Upper lobe of left lung (tissue), 6 donors: ENCODE measurements around the gene ABT1. TPM values are rescaled to one million over a fixed set of nuclear protein-coding genes. Genes with fewer than 3 reads are reported as not detected.
"Not testable (repeated sequence)": the region's sequence is repeated elsewhere in the genome, so short reads cannot be mapped to it uniquely, and the experiment has no call there.

ENCODE experiments used
- ATAC-seq, 2 donors: fragments of 200-7000 bp; cut with Tn5 transposase; one replicate each; pipeline ENCODE4 v1.9.1; 2022; ENCODE audit warnings: mild to moderate bottlenecking in 2 of 2, moderate library complexity in 2 of 2; ENCODE audit not compliant: low FRiP score in 2 of 2
- DNase-seq, 2 donors: peaks; one replicate each; pipeline ENCODE4 v3.0.0-alpha.2; 2019 to 2020
- H3K27ac ChIP-seq, 4 donors: fragments of 200-600 bp; sonication (generic); one replicate each; pipeline ENCODE4 v1.5.1; 2016 to 2019
- H3K27me3 ChIP-seq, 4 donors: fragments of 200-600 bp; sonication (generic); one replicate each; pipeline ENCODE4 v1.5.1; 2017 to 2019
- H3K36me3 ChIP-seq, 4 donors: fragments of 200-600 bp; sonication (generic); one replicate each; pipeline ENCODE4 v1.5.1; 2016 to 2019
- H3K4me1 ChIP-seq, 4 donors: fragments of 200-600 bp; sonication (generic); one replicate each; pipeline ENCODE4 v1.5.1; 2018 to 2019
- H3K4me3 ChIP-seq, 4 donors: fragments of 200-600 bp; sonication (generic); one replicate each; pipeline ENCODE4 v1.5.1; 2017 to 2019; ENCODE audit warnings: mild to moderate bottlenecking in 2 of 4, moderate library complexity in 1 of 4
- H3K9me3 ChIP-seq, 4 donors: fragments of 200-600 bp; sonication (generic); one replicate each; pipeline ENCODE4 v1.5.1; 2018 to 2019
- EP300 ChIP-seq, 4 donors: sonication (generic); formaldehyde crosslinking; IDR thresholded peaks; one replicate each; pipeline ENCODE4 v1.5.1; 2017; ENCODE audit warnings: antibody characterized with exemption in 4 of 4, control low read depth in 2 of 4
- POLR2A ChIP-seq, 4 donors: fragments of 450-650 bp; IDR thresholded peaks; one replicate each; pipeline ENCODE4 v1.5.1; 2016 to 2017; ENCODE audit warnings: antibody characterized with exemption in 4 of 4, mild to moderate bottlenecking in 2 of 4
- POLR2AphosphoS5 ChIP-seq, 2 donors: sonication (generic); formaldehyde crosslinking; IDR thresholded peaks; one replicate each; pipeline ENCODE4 v1.5.1; 2017; ENCODE audit warnings: antibody characterized with exemption in 2 of 2
- whole genome bisulfite sequencing, 2 donors: methylation state at CpG; one replicate each; pipeline ENCODE4 v1.1.5; 2017 to 2018; 5-methylcytosine and 5-hydroxymethylcytosine counted together
- total RNA-seq, 6 donors: library from RNA; depleted of rRNA in 4 of 6; stranded (reverse); fragments of >200 nt in 4 of 6; gene quantifications; one replicate each; pipeline versions ENCODE4 v1.1.0 to v1.2.1, GENCODE V29; 2016 to 2021
- TF ChIP-seq, protein P1 (sequence below), 6 experiments: fragments of 450-650 bp in 4 of 6; fragments of 200-600 bp in 2 of 6; sonication (generic) in 2 of 6; IDR thresholded peaks; one replicate each; pipeline ENCODE4 v1.5.1; 2016 to 2019; ENCODE audit warnings: antibody characterized with exemption in 6 of 6
- donor health status: DM: no; HTN: no; CAD: no; lungs with moderate emphysema.
- donor health status: DM: no; HTN: yes; CAD: no; lungs with severe emphysema.

The ABT1 gene
- total RNA-seq: 10 to 100 TPM in 4 of 6 donors, 1 to 10 TPM in 2; 6.3 to 22.5 (median 15.4) TPM

DNA sequence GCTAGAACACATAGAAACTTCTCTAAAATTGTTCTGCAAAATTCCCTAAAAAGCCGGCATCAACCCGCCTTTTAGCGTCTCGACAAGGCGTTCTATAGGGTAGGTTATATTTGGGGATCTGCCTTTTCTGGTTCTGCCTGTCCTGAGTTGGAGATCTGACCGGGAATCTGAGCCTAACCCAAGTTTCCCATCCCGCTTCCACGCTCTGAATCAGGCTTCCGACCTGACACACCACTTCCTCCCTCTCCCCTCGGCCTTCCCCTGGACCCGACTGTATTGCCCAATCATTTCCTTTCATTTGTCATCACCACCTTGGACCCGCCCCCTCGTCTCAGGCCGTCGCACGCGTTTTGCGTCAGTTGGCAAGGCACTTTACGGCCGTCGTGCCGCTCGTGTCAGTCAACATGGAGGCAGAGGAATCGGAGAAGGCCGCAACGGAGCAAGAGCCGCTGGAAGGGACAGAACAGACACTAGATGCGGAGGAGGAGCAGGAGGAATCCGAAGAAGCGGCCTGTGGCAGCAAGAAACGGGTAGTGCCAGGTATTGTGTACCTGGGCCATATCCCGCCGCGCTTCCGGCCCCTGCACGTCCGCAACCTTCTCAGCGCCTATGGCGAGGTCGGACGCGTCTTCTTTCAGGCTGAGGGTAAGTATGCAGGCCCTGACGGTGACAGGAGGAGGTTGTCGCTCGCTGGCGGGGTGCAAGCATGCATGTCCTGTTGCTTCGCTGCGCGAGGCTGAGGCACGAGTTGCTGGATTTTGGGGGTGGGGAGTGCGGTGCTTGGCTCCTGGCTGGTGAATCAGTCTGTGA is at the start of gene ABT1:
ABT1 (plus strand) TSS at position 375 of the 810 bp plus-strand sequence; CDS start at position 405, 30 bp downstream.
- peak within 1 kb of the TSS; percentile 81 to 94 (median 90) for H3K4me3 ChIP-seq
- ATAC-seq (peak; percentile 97), DNase-seq (peak; percentile 96 to 97)
- 0% methylated on average over 28 to 49 of the region's 51 CpGs for WGBS, 2 donors
- no peaks in the 10 kb centered on the region for H3K9me3 ChIP-seq
- no peak for TF ChIP-seq EP300 (IDR thresholded peaks at IDR 0.05)
- TF ChIP-seq, protein P1, sequence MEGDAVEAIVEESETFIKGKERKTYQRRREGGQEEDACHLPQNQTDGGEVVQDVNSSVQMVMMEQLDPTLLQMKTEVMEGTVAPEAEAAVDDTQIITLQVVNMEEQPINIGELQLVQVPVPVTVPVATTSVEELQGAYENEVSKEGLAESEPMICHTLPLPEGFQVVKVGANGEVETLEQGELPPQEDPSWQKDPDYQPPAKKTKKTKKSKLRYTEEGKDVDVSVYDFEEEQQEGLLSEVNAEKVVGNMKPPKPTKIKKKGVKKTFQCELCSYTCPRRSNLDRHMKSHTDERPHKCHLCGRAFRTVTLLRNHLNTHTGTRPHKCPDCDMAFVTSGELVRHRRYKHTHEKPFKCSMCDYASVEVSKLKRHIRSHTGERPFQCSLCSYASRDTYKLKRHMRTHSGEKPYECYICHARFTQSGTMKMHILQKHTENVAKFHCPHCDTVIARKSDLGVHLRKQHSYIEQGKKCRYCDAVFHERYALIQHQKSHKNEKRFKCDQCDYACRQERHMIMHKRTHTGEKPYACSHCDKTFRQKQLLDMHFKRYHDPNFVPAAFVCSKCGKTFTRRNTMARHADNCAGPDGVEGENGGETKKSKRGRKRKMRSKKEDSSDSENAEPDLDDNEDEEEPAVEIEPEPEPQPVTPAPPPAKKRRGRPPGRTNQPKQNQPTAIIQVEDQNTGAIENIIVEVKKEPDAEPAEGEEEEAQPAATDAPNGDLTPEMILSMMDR (IDR thresholded peaks at IDR 0.05): peak in 2 of 6 experiments; percentile 24 to 45
- peak; percentile 99 to 100 for TF ChIP-seq POLR2AphosphoS5 (IDR thresholded peaks at IDR 0.05)
- peak in 3 of 4 donors; percentile 59 to 88 (median 73) for TF ChIP-seq POLR2A (IDR thresholded peaks at IDR 0.05)
- peaks cover 10 to 36% (median 17%) of the 10 kb centered on the region in 4 donors for H3K4me1 ChIP-seq
- peaks cover 0 to 14% (median 0%) of the 10 kb centered on the region in 4 donors for H3K27me3 ChIP-seq
- peaks cover 4 to 27% (median 20%) of the 10 kb centered on the region in 4 donors for H3K36me3 ChIP-seq
- H3K27ac ChIP-seq: peak within 1 kb of the TSS; percentile 85 to 95 (median 91)

DNA sequence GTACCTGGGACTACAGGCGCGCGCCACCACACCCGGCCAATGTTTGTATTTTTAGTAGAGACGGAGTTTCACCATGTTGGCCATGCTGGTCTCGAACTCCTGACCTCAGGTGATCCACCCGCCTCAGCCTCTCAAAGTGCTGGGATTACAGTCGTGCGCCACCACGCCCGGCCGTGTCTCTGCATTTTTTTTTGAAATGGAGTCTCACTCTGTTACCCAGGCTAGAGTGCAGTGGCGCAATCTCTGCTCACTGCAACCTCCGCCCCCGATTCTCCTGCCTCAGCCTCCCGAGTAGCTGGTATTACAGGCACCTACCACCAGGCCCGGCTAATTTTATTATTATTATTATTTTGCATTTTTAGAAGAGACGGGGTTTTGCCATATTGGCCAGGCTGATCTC is 49.4 kb upstream of the ABT1 start:
- not testable (repeated sequence) for DNase-seq, H3K9me3 ChIP-seq, H3K27ac ChIP-seq, H3K27me3 ChIP-seq, ATAC-seq, H3K4me3 ChIP-seq
- peaks cover 0 to 33% (median 7%) of the 10 kb centered on the region in 4 donors for H3K36me3 ChIP-seq
- 93 to 95% methylated on average over 18 of the region's 18 CpGs for WGBS, 2 donors
- peaks cover 7 to 13% (median 9%) of the 10 kb centered on the region in 4 donors for H3K4me1 ChIP-seq

GRCh38 chr6:26550250-26550993 is 46.3 kb upstream of the ABT1 start:
- peak overlapping the region in 2 of 4 donors; percentile 23 to 62 for H3K27ac ChIP-seq

GRCh38 chr6:26552205-26552604 is 44.5 kb upstream of the ABT1 start:
- peaks cover 15 to 24% (median 22%) of the 10 kb centered on the region in 4 donors for H3K4me1 ChIP-seq
- H3K4me3 ChIP-seq: no peak overlapping the region
- H3K27ac ChIP-seq: no peak overlapping the region
- DNase-seq (no peak), ATAC-seq (no peak)
- TF ChIP-seq POLR2AphosphoS5 (IDR thresholded peaks at IDR 0.05) (no peak), POLR2A (IDR thresholded peaks at IDR 0.05) (no peak), EP300 (IDR thresholded peaks at IDR 0.05) (no peak)
- TF ChIP-seq, protein P1 (IDR thresholded peaks at IDR 0.05): no peak
- no peaks in the 10 kb centered on the region for H3K27me3 ChIP-seq
- no peaks in the 10 kb centered on the region for H3K36me3 ChIP-seq
- H3K9me3 ChIP-seq: no peaks in the 10 kb centered on the region
- WGBS, 2 donors: 87 to 92% methylated on average over 10 of the region's 10 CpGs

More at GRCh38 chr6:26550250-26550993, 46.3 kb upstream of the ABT1 start:
- Histone ChIP-seq H3K27me3 (no peaks in the 10 kb centered on the region), H3K9me3 (no peaks in the 10 kb centered on the region), H3K36me3 (peaks cover 0 to 11% (median 3%) of the 10 kb centered on the region in 4 donors), H3K4me3 (peak overlapping the region; percentile 49 to 62 (median 57)), H3K4me1 (peaks cover 15 to 24% (median 22%) of the 10 kb centered on the region in 4 donors)
- DNase-seq (peak; percentile 78 to 93), ATAC-seq (peak; percentile 75 to 78)
- TF ChIP-seq POLR2A (IDR thresholded peaks at IDR 0.05) (no peak), POLR2AphosphoS5 (IDR thresholded peaks at IDR 0.05) (peak in 1 of 2 donors; percentile 19)
- whole genome bisulfite sequencing, 2 donors: 6 to 12% methylated on average over 34 to 39 of the region's 42 CpGs

DNA sequence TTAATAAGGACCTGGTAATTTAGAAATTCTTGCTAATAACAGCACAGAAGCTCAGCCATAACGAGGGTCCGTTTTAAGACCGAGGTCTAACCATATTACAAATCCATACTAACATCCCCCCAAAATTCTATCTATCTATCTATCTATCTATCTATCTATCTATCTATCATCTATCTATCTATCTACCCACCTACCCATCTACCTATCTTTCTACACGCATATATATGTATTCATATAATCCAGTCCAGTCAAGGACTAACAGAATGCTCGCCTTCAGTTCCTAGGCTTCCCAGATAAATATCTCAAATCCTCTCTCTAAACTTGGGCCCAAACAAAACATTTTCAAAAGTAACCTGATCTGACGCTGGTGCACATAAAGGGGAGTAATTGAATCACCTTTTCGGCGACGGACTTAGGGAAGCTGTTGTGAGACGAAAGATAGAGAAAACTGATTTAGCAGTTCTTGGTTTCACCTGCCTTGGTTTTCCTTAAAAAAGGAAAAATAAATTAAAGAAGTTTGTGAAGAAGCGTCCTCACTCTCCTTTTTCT is 44.0 kb upstream of the ABT1 start:
- no peaks in the 10 kb centered on the region for H3K9me3 ChIP-seq
- H3K27me3 ChIP-seq: no peaks in the 10 kb centered on the region
- TF ChIP-seq POLR2A (IDR thresholded peaks at IDR 0.05) (no peak), POLR2AphosphoS5 (IDR thresholded peaks at IDR 0.05) (no peak), EP300 (IDR thresholded peaks at IDR 0.05) (no peak)
- TF ChIP-seq, protein P1 (IDR thresholded peaks at IDR 0.05): no peak
- DNase-seq: no peak
- ATAC-seq: no peak
- peaks cover 15 to 24% (median 22%) of the 10 kb centered on the region in 4 donors for H3K4me1 ChIP-seq
- H3K36me3 ChIP-seq: no peaks in the 10 kb centered on the region
- H3K4me3 ChIP-seq: peak overlapping the region in 3 of 4 donors; percentile 41 to 59 (median 49)
- H3K27ac ChIP-seq: peak overlapping the region in 2 of 4 donors; percentile 67 to 84
- WGBS, 2 donors: 49 to 53% methylated on average over 11 of the region's 11 CpGs
